ENCODE measurements around the gene GYS2. TPM values are rescaled to one million over a fixed set of nuclear protein-coding genes. Genes with fewer than 3 reads are reported as not detected.

Gene GYS2
- total RNA-seq, 1 experiment from 2014 or later = 0.66 TPM

GRCh38 chr12:21602774-21603173, 1.9 kb downstream of the GYS2 start:
- Histone ChIP-seq H3K9me3 (no peaks in the 10 kb centered on the region), H3K4me1 (peaks cover 28% of the 10 kb centered on the region), H3K27me3 (replicated peaks; ENCODE audit: control insufficient read depth, insufficient read depth, low read length) (no peaks in the 10 kb centered on the region), H3K36me3 (ENCODE audit: control insufficient read depth, insufficient read depth, low read length) (no peaks in the 10 kb centered on the region), H3K4me3 (ENCODE audit: low read depth, low read length) (no peak overlapping the region)
- Mint-ChIP-seq H3K4me3 (ENCODE audit: unreplicated experiment) (no peak overlapping the region), H3K9me3 (ENCODE audit: unreplicated experiment) (no peaks in the 10 kb centered on the region), H3K4me1 (ENCODE audit: low read depth, unreplicated experiment) (peaks cover 15% of the 10 kb centered on the region), H3K27ac (ENCODE audit: unreplicated experiment) (no peak overlapping the region), H3K36me3 (ENCODE audit: insufficient read depth, unreplicated experiment) (no peaks in the 10 kb centered on the region), H3K27me3 (ENCODE audit: insufficient read depth, unreplicated experiment) (no peaks in the 10 kb centered on the region)
- TF ChIP-seq CTCF (IDR thresholded peaks at IDR 0.05; ENCODE audit: insufficient read depth in 1 of 2, low read depth in 1 of 2, low read length in 1 of 2, severe bottlenecking in 1 of 2, unreplicated experiment in 1 of 2) = no peak
- intact Hi-C loops (cut with micrococcal nuclease; ENCODE audit: unreplicated experiment) = loop anchor here (10.0 kb wide), 1 partner anchor 358 kb away; no protein-coding TSS in a partner anchor
- no peak for DNase-seq
- ChIA-PET CTCF (no interaction called here), POLR2A (no interaction called here)
- BruUV-seq (replicated peaks) = no TSS peak

- BruUV-seq (replicated peaks) = no TSS peak
- Mint-ChIP-seq H3K36me3 (ENCODE audit: insufficient read depth, unreplicated experiment) (no peaks in the 10 kb centered on the region), H3K27me3 (ENCODE audit: insufficient read depth, unreplicated experiment) (no peaks in the 10 kb centered on the region), H3K4me3 (ENCODE audit: unreplicated experiment) (no peak overlapping the region), H3K9me3 (ENCODE audit: unreplicated experiment) (no peaks in the 10 kb centered on the region), H3K4me1 (ENCODE audit: low read depth, unreplicated experiment) (peaks cover 15% of the 10 kb centered on the region), H3K27ac (ENCODE audit: unreplicated experiment) (no peak overlapping the region)
- Histone ChIP-seq H3K9me3 (no peaks in the 10 kb centered on the region), H3K36me3 (ENCODE audit: control insufficient read depth, insufficient read depth, low read length) (no peaks in the 10 kb centered on the region), H3K27me3 (replicated peaks; ENCODE audit: control insufficient read depth, insufficient read depth, low read length) (no peaks in the 10 kb centered on the region), H3K4me3 (ENCODE audit: low read depth, low read length) (no peak overlapping the region), H3K4me1 (peaks cover 28% of the 10 kb centered on the region)
- ChIA-PET CTCF (no interaction called here), POLR2A (no interaction called here)
- intact Hi-C loops (cut with micrococcal nuclease; ENCODE audit: unreplicated experiment) = loop anchor here (10.0 kb wide), 1 partner anchor 355 kb away; no protein-coding TSS in a partner anchor
- TF ChIP-seq CTCF (IDR thresholded peaks at IDR 0.05; ENCODE audit: insufficient read depth in 1 of 2, low read depth in 1 of 2, low read length in 1 of 2, severe bottlenecking in 1 of 2, unreplicated experiment in 1 of 2) = no peak
- DNase-seq = no peak
These were observed 4.5 kb downstream of the GYS2 start for GRCh38 chr12:21600196-21600595.

GRCh38 chr12:21599143-21599999, 5.3 kb downstream of the GYS2 start:
- no peaks in the 10 kb centered on the region for H3K36me3 Mint-ChIP-seq (ENCODE audit: insufficient read depth, unreplicated experiment)
- H3K27me3 Mint-ChIP-seq (ENCODE audit: insufficient read depth, unreplicated experiment) = no peaks in the 10 kb centered on the region
- Histone ChIP-seq H3K36me3 (ENCODE audit: control insufficient read depth, insufficient read depth, low read length) (no peaks in the 10 kb centered on the region), H3K4me1 (peaks cover 21% of the 10 kb centered on the region), H3K9me3 (no peaks in the 10 kb centered on the region), H3K27me3 (replicated peaks; ENCODE audit: control insufficient read depth, insufficient read depth, low read length) (no peaks in the 10 kb centered on the region), H3K4me3 (ENCODE audit: low read depth, low read length) (no peak overlapping the region)
- ChIA-PET CTCF (no interaction called here), POLR2A (no interaction called here)
- no peaks in the 10 kb centered on the region for H3K9me3 Mint-ChIP-seq (ENCODE audit: unreplicated experiment)
- TF ChIP-seq CTCF (IDR thresholded peaks at IDR 0.05; ENCODE audit: insufficient read depth in 1 of 2, low read depth in 1 of 2, low read length in 1 of 2, severe bottlenecking in 1 of 2, unreplicated experiment in 1 of 2) = no peak
- H3K4me3 Mint-ChIP-seq (ENCODE audit: unreplicated experiment) = no peak overlapping the region
- no peak overlapping the region for H3K27ac Mint-ChIP-seq (ENCODE audit: unreplicated experiment)
- H3K4me1 Mint-ChIP-seq (ENCODE audit: low read depth, unreplicated experiment) = peaks cover 13% of the 10 kb centered on the region
- DNase-seq = no peak
- intact Hi-C loops (cut with micrococcal nuclease; ENCODE audit: unreplicated experiment) = no loop called here
- no TSS peak for BruUV-seq (replicated peaks)

Measured in Caco-2 (cell line).